Smooth muscle cell of the brain vasculature (primary cell): Measurements from ENCODE around the gene C16orf86.

Experiments
- DNase-seq: peaks from one replicate; pipeline ENCODE4 v3.0.0-alpha.2; 2012; ENCODE audit warnings: low read depth, low spot score

The C16orf86 gene

GRCh38 chr16:67667453-67667816 is 821 bp downstream of the C16orf86 start:
- no peak for DNase-seq

- peak; percentile 53 for DNase-seq
Measured at GRCh38 chr16:67667817-67668494, 1.3 kb downstream of the C16orf86 start.

GRCh38 chr16:67668495-67669157 is 2.0 kb downstream of the C16orf86 start:
- no peak for DNase-seq

- DNase-seq, result no peak
Measured at GRCh38 chr16:67669499-67670101, 3.0 kb downstream of the C16orf86 start.

- no peak for DNase-seq
Measured at GRCh38 chr16:67672306-67672705, 5.7 kb downstream of the C16orf86 start.

GRCh38 chr16:67672739-67673662 is 6.4 kb downstream of the C16orf86 start:
- peak; percentile 44 for DNase-seq

- DNase-seq, result peak; percentile 54
Measured at GRCh38 chr16:67673712-67674580, 7.3 kb downstream of the C16orf86 start.

- no peak for DNase-seq
Measured at GRCh38 chr16:67674851-67675578, 8.4 kb downstream of the C16orf86 start.

GRCh38 chr16:67675579-67675935 is 8.9 kb downstream of the C16orf86 start:
- DNase-seq, result no peak

GRCh38 chr16:67675999-67676398 is 9.4 kb downstream of the C16orf86 start:
- no peak for DNase-seq

- DNase-seq, result no peak
Measured at GRCh38 chr16:67676516-67676915, 9.9 kb downstream of the C16orf86 start.

- no peak for DNase-seq
Measured at GRCh38 chr16:67676939-67677338, 10.3 kb downstream of the C16orf86 start.

GRCh38 chr16:67677712-67678111 is 11.1 kb downstream of the C16orf86 start:
- DNase-seq, result no peak

- no peak for DNase-seq
Measured at GRCh38 chr16:67678354-67679023, 11.9 kb downstream of the C16orf86 start.

GRCh38 chr16:67679935-67680897 is 13.6 kb downstream of the C16orf86 start:
- no peak for DNase-seq

- no peak for DNase-seq
Measured at GRCh38 chr16:67683767-67684166, 17.2 kb downstream of the C16orf86 start.

GRCh38 chr16:67685388-67686112 is 18.9 kb downstream of the C16orf86 start:
- DNase-seq, result no peak
